Measurements from ENCODE around the gene ZNF28.
"Not testable (repeated sequence)": the region's sequence is repeated elsewhere in the genome, so short reads cannot be mapped to it uniquely, and the experiment has no call there.

DNA sequence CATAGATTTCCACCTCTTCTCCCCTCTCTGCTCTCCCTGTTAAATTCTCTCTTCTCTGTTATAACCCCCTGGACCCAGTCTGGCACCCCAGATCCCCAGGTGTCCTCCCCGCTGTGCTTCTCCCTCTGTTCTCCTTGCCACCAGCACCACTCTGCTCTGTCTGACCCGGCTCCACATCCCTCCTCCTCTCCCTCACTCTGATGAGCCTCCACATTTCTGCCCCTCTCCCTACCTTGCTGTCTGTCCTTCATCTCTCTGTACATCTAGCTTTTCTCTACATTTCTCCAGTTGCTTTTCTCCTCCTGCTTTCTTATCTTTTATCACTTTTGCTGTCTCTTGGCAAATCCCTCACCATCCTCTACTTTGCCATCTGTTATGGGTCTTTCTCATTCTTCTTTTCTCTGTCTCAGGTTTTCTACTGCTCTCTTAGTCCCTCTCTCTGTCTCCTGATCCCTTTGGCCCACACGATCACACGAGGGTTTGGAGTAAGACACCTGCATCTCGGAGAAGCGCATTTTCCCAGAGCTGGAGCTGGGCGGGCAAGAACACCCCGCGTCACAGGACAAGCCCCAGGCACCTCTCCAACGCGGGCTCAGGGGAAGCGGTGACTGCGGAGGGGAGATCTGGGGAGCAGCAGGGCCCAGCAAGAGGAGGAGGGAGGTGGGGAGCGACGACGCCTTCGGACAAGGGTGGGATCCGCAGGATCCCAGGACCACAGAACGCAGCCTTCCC lies 795 bp downstream of the ZNF28 start:
- not testable (repeated sequence) for TF ChIP-seq NFRKB, ZNF384 (IDR thresholded peaks at IDR 0.05)

Measured in HEK293T (cell line).